GM12891 (cell line): ENCODE data around the gene FAM78B.

Experiments
- DNase-seq: peaks from one replicate; pipeline ENCODE4 v3.0.0; 2011; ENCODE audit warnings: low spot score; ENCODE audit not compliant: insufficient read length
- FAIRE-seq: peaks from 2 replicates; lab custom pipeline; 2011; peaks lifted over from hg19 to GRCh38; lab: Jason Lieb, UNC
- PAX5 ChIP-seq: IDR thresholded peaks from 2 replicates; pipeline ENCODE4 v1.6.1; 2011; ENCODE audit warnings: low read length, moderate library complexity, mild to moderate bottlenecking; ENCODE audit not compliant: insufficient read depth, severe bottlenecking
- POLR2A ChIP-seq: IDR thresholded peaks from 2 replicates; pipeline ENCODE4 v1.6.1; 2011; ENCODE audit warnings: low read depth, low read length, control low read depth
- POLR2AphosphoS5 ChIP-seq: IDR thresholded peaks from 2 replicates; pipeline ENCODE4 v1.6.1; 2011; ENCODE audit warnings: low read depth, low read length, control low read depth
- POU2F2 ChIP-seq: IDR thresholded peaks from 2 replicates; pipeline ENCODE4 v1.6.1; 2011; ENCODE audit warnings: low read depth, mild to moderate bottlenecking, control low read depth, low read length, moderate library complexity
- SPI1 ChIP-seq: IDR thresholded peaks from 2 replicates; pipeline ENCODE4 v1.6.1; 2011; ENCODE audit warnings: low read depth, low read length, control low read depth
- TAF1 ChIP-seq: IDR thresholded peaks from 2 replicates; pipeline ENCODE4 v1.6.1; 2011; ENCODE audit warnings: low read depth, low read length, control low read depth

FAM78B gene

GRCh38 chr1:166145499-166145898 is 21.3 kb downstream of the FAM78B start:
- TF ChIP-seq POLR2A (no peak), TAF1 (no peak), PAX5 (no peak), POLR2AphosphoS5 (no peak), SPI1 (no peak), POU2F2 (no peak)
- FAIRE-seq (no peak), DNase-seq (no peak)

GRCh38 chr1:166141969-166142368 is 24.8 kb downstream of the FAM78B start:
- no peak for TF ChIP-seq PAX5
- no peak for TF ChIP-seq TAF1
- no peak for TF ChIP-seq SPI1
- no peak for TF ChIP-seq POU2F2
- no peak for TF ChIP-seq POLR2AphosphoS5
- no peak for TF ChIP-seq POLR2A
- DNase-seq (no peak), FAIRE-seq (no peak)

- FAIRE-seq: no peak
Measured at GRCh38 chr1:166140251-166140650, 26.6 kb downstream of the FAM78B start.

GRCh38 chr1:166139735-166140134 is 27.1 kb downstream of the FAM78B start:
- DNase-seq (no peak), FAIRE-seq (no peak)
- TF ChIP-seq POLR2A: no peak
- no peak for TF ChIP-seq POU2F2
- TF ChIP-seq POLR2AphosphoS5: no peak
- TF ChIP-seq TAF1: no peak
- no peak for TF ChIP-seq PAX5
- TF ChIP-seq SPI1: no peak

More at GRCh38 chr1:166140251-166140650, 26.6 kb downstream of the FAM78B start:
- TF ChIP-seq POLR2A: no peak
- TF ChIP-seq SPI1: no peak
- TF ChIP-seq POLR2AphosphoS5: no peak
- no peak for TF ChIP-seq POU2F2
- no peak for TF ChIP-seq TAF1
- no peak for TF ChIP-seq PAX5
- no peak for DNase-seq

- FAIRE-seq: no peak
- DNase-seq: no peak
- no peak for TF ChIP-seq POLR2A
- no peak for TF ChIP-seq TAF1
- no peak for TF ChIP-seq SPI1
- TF ChIP-seq POLR2AphosphoS5: no peak
- no peak for TF ChIP-seq POU2F2
- no peak for TF ChIP-seq PAX5
Measured at GRCh38 chr1:166136699-166137401, 30.0 kb downstream of the FAM78B start.

- FAIRE-seq (no peak), DNase-seq (no peak)
- no peak for TF ChIP-seq SPI1
- no peak for TF ChIP-seq PAX5
- no peak for TF ChIP-seq POLR2A
- TF ChIP-seq POLR2AphosphoS5: no peak
- no peak for TF ChIP-seq TAF1
Measured at GRCh38 chr1:166136222-166136621, 30.6 kb downstream of the FAM78B start.

- FAIRE-seq (no peak), DNase-seq (no peak)
- TF ChIP-seq PAX5: no peak
- no peak for TF ChIP-seq POLR2AphosphoS5
- TF ChIP-seq TAF1: no peak
- TF ChIP-seq POU2F2: no peak
- TF ChIP-seq POLR2A: no peak
- no peak for TF ChIP-seq SPI1
Measured at GRCh38 chr1:166133857-166134256, 32.9 kb downstream of the FAM78B start.

- FAIRE-seq (no peak), DNase-seq (no peak)
- no peak for TF ChIP-seq PAX5
- TF ChIP-seq SPI1: no peak
- TF ChIP-seq POU2F2: no peak
- TF ChIP-seq TAF1: no peak
- no peak for TF ChIP-seq POLR2A
- TF ChIP-seq POLR2AphosphoS5: no peak
Measured at GRCh38 chr1:166133276-166133841, 33.4 kb downstream of the FAM78B start.

GRCh38 chr1:166132496-166132895 is 34.3 kb downstream of the FAM78B start:
- DNase-seq (no peak), FAIRE-seq (no peak)
- TF ChIP-seq PAX5 (no peak), POLR2A (no peak), SPI1 (no peak), POLR2AphosphoS5 (no peak), TAF1 (no peak), POU2F2 (no peak)
